ENCODE results near the gene LPCAT1.
"Not testable (repeated sequence)": the region's sequence is repeated elsewhere in the genome, so short reads cannot be mapped to it uniquely, and the experiment has no call there.

The LPCAT1 gene

DNA sequence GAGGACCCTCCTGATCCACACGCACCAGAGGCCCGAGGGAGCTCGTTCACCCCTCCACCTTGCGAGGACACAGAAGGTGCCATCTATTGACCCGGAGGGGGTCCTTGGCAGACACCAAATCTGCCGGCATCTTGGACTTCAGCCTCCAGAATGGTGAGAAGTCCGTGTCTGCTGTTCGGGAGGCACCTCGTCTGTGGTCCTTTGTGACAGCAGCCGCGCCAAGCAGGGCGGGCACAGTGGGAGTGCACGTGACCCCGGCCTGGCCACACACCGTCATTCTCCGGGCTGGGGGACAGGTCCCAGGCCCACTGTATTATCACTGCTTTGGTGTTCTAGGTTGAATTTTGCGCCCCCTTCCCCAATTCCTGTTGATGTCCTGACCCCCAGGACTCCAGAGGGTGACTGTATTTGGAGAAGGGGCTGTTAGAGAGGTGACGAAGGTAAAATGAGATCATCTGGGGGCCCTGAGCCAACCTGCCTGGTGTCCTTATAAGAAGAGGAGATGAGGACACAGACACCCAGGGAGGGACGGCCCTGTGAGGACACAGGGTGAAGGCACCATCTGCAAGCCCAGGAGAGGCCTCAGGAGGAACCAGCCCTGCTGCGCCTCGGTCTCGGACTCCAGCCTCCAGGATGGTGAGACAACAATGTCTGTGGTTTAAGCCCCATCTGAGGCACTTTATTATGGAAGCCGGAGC, 15.7 kb downstream of the LPCAT1 start:
- no peak for DNase-seq

DNA sequence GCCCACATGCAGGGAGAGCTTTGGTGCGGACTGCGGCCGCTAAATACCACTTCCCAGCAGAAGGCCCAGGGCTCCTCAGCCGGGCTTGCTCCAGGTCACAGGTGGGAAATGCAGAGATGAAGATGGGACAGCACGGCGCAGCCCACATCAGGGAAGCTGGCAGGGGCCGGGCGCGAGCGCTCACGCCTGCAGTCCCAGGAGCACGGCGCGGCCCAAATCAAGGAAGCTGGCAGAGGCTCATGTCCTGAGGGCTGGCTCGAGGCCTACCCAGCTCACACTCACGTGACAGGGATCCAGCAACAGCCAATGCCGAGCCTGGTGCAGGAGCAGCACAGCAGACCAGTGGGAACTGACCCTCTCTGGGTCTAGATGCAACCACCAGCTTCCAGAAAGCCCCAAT, 16.3 kb downstream of the LPCAT1 start:
- DNase-seq: no peak

DNA sequence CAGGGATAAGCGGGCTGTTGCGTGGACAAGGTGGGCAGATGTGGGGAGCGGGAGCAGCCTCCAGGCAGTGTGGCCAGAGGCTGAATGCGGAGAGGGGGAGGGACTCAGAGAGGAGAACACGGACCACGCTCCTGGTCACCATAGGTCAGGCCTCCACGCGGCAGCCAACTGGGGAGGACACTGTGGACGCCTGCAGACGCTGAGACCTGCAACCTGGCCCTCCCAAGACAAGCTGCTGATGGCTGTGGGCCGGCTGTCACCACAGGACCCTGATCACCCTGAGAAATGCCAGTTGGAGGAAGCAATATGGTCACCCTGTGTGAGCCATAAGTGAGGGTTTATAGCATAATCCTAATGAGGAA, 16.8 kb downstream of the LPCAT1 start:
- no peak for DNase-seq

DNA sequence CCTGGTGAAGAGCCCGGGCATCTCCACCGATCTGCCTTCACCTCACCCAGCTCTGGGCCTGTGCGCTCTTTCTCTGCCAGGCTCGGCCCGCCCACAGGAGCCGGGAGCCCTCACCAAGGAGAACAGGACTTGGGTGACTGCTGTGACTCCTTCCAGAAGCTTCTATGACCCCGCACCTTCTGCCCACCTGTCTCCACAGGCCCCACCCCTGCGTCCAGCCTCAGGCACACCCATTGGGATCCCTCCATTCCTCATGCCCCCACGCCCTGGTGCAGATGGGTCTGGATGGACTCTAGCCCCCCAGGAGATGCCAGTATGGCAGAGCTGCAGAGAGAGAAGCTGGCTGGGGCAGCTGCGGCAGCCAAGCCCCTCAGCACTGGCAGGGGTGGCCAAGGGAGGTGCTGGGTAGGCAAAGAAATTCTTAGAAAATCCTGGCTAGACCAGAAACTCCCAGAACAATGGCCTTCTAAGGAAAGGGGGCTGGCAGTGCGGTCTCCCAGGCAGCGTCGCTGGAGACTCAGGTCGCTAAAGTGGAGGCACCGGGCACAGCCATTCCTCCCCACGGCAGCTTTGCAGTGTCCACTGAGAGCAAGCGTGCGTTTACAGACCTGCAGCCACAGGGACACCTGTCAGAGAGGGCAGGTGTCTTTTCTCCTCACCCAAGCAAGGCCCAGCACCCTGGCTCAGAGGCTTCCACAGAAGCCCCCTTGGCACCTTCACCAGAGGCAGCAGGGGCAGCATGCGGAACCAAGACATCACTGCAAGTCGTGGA, 17.3 kb downstream of the LPCAT1 start:
- no peak for DNase-seq

DNA sequence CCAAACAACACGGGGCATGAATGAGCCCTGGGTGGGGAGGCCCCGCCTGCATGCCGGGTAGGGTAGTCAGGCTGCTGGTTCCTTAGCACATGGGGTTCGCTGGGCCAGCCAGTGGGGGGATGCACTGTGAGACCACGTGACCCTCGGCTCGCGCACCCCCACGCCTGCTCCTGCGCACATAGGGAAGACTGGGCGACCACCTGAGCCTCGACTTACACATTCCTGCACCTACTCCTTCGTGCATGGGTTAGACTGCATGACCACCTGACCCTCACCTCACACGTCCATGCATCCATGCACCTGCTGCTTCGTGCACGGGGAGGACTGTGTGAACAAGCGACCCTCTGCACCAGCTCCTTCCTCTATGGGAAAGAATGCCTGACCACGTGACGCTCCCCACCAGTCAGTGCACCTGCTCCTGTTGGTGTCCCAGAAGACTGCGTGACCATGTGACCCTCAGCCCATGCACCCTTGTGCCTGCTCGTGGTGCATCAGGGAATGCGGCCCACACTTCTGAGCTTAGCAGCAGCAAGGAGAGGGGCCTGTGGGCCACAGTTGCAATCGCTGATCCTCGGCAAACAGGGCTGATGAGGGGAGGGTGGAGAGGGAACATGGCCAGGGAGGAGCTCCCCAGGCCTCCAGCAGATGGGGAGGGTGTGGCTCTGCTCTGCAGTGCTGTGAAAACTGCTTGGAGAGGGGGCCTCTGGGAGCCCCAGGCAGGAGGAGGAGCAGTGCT, 18.1 kb downstream of the LPCAT1 start:
- DNase-seq: no peak

DNA sequence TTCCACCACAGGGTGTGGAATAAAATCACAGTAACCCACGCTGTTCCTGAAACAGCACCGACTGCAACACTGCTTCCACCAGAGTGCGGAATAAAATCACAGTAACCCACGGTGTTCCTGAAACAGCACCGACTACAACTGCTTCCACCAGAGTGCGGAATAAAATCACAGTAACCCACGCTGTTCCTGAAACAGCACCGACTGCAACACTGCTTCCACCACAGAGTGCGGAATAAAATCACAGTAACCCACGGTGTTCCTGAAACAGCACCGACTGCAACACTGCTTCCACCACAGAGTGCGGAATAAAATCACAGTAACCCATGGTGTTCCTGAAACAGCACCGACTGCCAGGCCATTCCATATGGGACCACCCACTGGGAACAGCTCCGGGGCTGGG, 18.7 kb downstream of the LPCAT1 start:
- not testable (repeated sequence) for DNase-seq

DNA sequence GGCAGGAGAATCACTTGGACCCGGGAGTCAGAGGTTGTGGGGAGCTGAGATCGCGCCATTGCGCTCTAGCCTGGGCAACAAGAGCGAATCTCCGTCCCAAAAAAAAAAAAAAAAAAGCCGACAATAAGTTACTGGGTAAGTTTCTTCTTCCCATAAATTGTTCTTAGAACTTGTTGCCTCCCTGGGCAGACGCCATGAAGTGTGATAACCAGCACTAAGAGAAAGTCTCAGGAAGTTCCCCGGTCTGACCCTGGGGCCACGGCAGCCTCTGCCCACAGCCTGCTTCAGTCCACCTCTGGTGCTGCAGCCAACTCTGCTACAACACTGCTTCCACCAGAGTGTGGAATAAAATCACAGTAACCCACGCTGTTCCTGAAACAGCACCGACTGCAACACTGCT, 19.1 kb downstream of the LPCAT1 start:
- no peak for DNase-seq

DNA sequence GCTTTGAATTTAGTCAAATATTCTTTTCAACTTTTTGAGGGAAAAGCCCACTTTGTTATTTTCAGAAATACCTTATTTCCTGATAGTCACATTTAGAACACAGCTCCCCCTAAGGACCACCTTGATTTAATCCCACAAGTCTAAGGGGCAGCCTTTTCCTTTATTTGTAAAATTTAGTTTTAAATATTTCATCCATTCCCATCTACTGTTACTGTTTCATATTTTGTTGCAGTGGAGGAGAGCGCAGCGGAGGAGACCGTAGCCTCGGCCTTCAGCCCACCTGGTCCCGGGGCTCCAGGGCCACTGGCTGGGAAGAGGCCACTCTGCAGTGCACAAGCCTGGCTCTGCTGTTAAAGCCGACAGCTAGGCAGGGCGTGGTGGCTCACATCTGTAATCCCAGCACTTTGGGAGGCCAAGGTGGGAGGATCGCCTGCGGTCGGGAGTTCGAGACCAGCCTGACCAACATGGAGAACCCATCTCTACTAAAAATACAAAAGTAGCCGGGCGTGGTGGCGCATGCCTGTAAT, 19.6 kb downstream of the LPCAT1 start:
- DNase-seq: no peak

DNA sequence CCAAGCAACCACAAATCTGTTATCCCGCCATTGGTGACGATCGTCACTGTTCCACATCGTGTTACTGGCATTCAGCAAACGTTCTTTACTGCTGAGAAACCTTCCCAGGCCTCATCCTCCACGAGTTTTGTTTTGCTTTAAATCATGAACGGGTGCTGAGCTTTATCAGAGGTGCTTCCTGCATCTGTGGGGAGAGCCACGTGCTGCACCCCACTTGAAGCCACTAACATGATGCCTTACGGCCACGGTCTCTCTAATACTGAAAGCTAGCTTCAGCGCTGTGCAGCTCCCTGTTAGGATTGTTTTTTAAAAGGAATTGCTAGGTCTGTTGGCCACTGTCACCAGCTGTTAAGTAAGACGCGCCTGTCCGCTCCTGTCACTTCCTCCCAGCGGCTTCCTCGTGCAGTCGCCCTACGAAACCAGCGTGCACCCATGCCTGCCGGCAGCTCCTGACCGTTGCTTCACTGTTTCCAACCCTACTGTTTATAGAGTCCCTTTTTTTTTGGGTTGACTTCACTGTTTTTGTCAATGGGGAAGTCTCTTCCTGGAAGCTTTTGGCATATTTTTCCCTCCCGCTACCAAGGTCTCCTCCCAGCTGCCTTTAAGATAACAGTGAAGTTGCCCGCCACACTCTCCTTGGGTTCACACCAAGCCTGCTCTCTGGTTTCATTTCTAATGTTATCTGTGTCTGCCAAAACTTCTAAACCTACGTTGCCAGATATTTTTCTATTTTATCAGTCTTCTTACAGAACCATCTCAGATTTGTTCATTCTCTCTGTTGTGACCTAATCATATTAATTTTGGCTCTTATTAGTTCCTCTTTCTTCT, 20.3 kb downstream of the LPCAT1 start:
- no peak for DNase-seq

DNA sequence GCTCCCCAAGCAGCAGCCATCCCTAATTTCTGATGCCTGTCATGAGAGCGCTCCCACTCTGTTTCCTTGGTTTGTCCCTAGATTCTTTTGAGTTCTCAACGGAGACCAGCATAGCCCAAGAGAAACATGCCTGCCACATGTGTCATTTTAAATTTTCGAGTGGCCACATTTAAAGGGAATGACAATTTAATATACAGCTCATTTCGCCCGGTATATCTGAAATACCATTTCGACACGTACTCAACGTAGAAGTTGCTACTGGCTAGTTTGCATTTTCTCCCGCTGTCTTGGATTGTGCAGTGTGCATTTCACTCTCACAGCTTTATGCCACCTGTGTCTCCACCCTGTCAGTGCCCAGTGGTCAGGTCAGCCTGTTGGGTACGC, 21.0 kb downstream of the LPCAT1 start:
- DNase-seq: no peak

DNA sequence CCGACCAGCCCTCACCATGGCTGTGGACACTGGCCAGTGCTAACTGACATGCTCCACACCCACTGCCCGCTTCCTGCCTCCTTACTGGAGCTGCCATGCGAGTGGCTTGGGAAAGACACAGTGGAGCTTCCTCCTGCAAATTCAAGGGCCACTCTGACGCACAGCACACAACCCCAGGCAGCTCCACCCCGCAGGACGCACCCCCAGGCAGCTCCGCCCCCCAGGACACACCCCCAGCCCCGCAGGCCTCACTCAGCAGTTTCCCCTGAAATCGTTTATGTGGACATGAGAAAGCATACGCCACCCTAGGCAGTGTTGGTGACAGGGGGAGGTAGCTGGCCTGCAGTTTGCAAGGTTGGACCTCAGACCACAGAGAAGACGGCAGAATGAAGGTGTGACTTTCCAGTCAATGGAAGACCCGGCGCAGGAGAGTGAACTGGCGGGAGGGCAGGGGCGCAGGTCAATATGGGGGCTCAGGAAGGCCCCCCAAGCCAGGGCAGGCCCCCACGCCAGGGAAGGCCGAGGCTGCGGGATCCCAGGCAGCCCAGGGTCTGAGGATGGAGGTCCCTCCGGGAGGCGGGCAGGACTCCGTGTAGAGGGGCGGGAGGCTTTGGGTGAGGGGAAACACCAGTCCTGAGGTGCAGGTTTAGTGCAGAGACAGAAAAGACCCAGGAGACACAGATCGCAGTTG, 21.6 kb downstream of the LPCAT1 start:
- DNase-seq: no peak

DNA sequence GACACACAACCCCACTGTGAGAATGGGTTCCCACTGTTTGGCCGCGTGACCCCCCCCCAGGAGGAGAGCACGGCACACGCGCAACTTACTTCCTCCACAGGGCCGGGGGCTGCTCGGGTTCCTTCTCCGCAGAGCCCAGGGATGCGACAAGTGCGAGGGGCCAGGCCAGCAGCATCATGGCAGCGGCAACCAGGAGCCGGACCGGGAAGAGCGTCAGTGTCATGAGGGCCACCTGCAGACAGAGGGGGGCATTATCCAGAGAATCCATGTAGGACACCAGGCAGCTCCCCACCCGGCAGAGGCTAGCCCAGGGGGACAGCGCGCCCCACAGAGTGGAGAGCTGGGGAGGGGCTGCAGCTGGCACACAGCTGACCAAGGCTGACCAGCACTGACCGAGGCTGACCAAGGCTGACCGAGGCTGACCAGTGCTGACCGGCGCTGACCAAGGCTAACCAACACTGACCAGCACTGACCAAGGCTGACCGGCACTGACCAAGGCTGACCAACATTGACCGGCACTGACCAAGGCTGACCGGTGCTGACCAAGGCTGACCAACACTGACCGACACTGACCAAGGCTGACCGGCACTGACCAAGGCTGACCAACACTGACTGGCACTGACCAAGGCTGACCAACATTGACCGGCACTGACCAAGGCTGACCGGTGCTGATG, 22.3 kb downstream of the LPCAT1 start:
- no peak for DNase-seq

DNA sequence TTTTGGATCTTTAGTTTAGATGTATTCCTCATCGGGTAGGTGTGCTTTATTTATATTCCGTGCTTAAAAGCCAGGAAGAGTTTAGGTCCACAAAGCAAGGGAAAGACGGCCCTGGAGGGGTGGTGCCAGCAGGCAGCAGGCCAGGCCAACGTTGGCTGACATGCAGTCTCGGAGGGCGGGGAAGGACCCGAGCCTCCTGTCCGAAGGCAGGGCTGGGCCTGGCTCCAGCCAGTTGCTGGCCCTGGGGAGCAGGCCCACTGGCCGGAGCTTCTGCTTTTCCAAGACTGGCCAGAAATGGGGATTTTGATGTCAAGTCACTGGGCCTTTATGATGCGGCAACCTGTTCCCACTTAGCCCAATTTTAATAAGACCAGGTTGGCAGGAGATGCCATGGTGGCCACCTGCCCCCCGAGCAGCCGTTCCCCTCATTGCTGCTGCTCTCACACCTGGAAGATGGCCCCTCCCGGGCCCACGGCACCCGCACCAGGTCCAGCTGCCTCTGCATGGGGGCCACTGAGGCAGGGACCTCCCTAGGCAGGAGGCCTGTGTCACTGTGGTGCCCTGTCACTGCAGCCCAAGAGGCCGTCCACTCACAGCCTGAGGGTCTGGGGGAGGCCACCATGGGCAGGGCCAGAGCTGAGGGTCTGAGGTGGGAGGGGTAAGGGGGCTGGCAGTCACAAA, 23.2 kb downstream of the LPCAT1 start:
- no peak for DNase-seq

DNA sequence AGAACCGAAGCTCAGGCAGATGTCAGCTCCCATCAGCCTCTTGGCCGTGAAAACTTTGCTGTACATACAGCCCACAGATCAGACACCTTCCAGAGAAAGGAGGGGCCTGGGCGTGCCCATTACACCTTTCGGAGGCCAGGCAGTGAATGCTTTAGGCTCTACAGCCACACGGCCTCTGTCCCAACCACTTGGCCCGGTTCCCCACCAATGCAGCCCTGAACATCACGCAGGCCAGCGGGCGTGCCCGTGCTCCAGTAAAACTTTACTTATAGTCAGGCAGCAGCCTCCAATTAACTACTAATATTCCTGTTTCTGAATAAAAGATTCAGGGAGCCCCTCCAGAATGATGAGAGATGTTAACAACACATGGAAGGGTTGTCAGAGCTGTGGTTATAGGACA, 23.9 kb downstream of the LPCAT1 start:
- no peak for DNase-seq

DNA sequence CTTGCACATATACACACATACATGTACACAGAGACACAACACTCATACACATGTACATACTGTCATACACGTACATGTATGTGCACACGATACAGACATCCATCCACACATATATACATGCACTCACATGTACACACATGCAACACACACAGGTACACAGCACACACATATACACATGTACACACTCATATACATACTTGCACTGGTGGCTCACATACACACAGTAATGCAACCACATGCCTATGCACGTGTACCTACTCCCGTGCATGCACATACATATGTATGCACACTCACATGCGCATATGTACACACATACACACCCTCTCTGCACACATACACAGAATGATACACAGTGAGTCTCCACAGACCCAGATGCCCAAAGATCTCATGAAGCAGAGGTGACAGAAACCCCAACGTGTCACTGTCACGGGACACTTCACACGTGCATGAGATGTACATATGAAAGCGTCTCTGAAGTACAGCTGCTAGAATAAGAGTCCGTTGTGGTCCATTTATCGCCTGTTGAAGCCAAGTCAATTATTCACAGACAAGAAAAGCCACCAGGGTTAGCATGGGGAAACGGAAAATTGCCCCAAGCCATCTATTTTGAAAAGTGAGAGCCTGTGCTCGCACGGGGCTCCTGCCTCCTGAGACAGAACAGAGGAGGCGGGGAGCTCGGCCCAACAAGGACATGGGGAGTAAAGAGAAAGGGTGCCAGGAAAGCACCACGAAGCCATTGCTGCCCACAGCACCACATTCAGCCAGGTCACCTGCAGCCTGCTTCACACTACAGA, 24.9 kb downstream of the LPCAT1 start:
- DNase-seq: no peak

DNA sequence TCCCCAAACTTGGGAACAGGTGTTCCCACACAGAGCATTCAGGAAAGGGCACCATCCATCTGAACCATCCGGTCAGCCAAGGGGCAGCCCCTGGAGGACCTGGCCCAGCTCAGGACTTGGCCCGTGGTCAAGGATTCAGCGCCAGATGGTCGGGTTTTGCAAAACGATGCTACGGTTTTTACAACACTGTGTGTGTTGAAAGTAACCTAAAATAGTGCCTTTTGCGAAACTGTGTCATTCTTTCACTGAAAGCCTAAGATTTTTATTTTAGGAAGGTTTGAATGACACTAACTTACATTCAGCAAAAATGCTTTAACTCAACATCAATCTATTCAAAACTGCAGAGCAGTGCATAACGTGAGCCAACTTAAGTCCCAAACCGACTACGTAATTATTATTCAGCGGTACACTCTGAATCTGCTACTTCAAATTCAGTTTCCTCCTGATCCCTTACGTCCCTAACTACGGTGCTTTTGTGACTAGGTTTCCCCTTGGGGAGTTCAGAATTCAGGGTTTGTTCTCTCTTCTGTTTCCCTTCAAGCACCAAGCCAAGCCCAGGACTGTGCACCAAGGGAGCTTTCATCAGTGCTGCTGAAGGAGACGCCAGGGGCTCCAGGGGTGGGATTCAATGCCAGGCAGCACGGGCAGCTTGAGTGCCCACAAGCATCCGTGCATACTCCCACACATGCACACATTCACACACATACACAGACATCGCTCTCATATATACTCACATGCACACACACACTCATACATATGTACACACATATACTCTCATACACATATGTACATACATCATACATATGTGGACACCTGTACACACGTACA, 25.8 kb downstream of the LPCAT1 start:
- no peak for DNase-seq

DNA sequence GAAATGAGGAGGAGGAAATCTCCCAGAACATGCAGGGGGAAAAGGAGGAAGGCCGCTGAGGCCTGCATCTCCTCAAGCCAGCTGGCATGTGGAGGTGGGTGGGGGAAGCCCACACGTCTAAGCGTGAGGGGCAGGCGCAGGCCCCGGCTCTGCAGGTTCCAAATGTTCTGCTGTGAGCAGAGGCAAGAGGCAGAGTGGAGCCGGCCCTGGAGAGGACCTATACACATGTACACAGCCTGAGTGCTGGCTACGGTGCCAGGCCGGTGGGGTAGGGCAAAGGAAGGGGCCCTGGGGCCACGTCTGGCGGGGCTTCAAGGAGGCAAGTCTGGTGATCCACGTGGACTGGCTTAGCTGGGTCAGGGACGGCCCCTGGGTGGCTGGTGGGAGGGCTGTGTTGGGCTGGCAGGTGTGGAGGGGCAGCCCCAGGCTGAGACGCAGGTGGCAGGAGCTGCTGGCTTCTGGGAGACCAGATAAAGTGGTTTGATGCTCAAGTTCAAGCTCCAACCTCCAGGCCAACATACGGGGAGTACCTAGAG, 26.4 kb downstream of the LPCAT1 start:
- no peak for DNase-seq

DNA sequence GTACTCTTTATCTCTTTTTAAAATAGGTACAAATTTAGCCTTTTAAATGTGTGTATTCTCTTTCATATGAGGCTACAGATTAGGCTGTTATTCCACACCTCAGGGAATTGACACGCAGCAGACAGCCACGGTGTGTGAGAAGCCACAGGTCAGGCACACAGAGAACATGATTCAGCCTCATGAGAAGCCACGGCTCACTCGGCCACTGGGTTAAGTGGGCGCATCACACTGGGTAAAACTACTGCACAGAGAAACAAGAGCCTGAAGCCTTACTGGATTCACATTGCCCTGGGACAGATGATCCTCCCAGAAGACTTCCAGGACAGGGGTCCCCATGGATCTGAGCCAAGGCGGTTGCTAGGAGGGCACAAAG, 28.2 kb downstream of the LPCAT1 start:
- no peak for DNase-seq

All from activated CD4-positive, CD25-positive, alpha-beta regulatory T cell (primary cell).